DOHH2 (cell line): ENCODE data around the gene GBA3.

ENCODE experiments used
- H3F3A ChIP-seq: fragments of 200-600 bp; sonication (generic), shearing (Covaris generic); 2 replicates; pipeline ENCODE4 v1.6.0; 2016; ENCODE audit warnings: antibody characterized with exemption, mild to moderate bottlenecking; ENCODE audit not compliant: control insufficient read depth, insufficient read depth
- H3K27ac ChIP-seq: fragments of 200-600 bp; sonication (generic); 2 replicates; pipeline ENCODE4 v1.5.1; 2014; ENCODE audit warnings: low read depth, mild to moderate bottlenecking, low read length, moderate library complexity
- H3K27me3 ChIP-seq: fragments of 200-600 bp; sonication (generic); 2 replicates; pipeline ENCODE4 v1.6.1; 2014; ENCODE audit warnings: mild to moderate bottlenecking, low read length, mixed read lengths; ENCODE audit not compliant: control insufficient read depth
- H3K36me3 ChIP-seq: fragments of 200-600 bp; sonication (generic); 2 replicates; pipeline ENCODE4 v1.6.1; 2014; ENCODE audit warnings: mild to moderate bottlenecking, low read length, moderate library complexity, mixed read lengths; ENCODE audit not compliant: control insufficient read depth
- H3K4me1 ChIP-seq: fragments of 200-600 bp; sonication (generic); 2 replicates; pipeline ENCODE4 v1.6.1; 2014; ENCODE audit warnings: mild to moderate bottlenecking, low read length, mixed read lengths; ENCODE audit not compliant: control insufficient read depth
- H3K4me2 ChIP-seq: fragments of 200-600 bp; sonication (generic); 2 replicates; pipeline ENCODE4 v1.6.0; 2014; ENCODE audit warnings: mild to moderate bottlenecking, low read length, moderate library complexity
- H3K4me3 ChIP-seq: fragments of 200-600 bp; sonication (generic); 2 replicates; pipeline ENCODE4 v1.5.1; 2014; ENCODE audit warnings: mild to moderate bottlenecking, low read length, mixed read lengths
- H3K79me2 ChIP-seq: fragments of 200-600 bp; sonication (generic); 2 replicates; pipeline ENCODE4 v1.6.1; 2014; ENCODE audit warnings: mild to moderate bottlenecking, low read length, mixed read lengths; ENCODE audit not compliant: control insufficient read depth
- H3K9me2 ChIP-seq: fragments of 200-600 bp; sonication (generic); replicated peaks from 2 replicates; pipeline ENCODE4 v1.6.1; 2014; ENCODE audit warnings: mild to moderate bottlenecking, low read length, mixed read lengths; ENCODE audit not compliant: control insufficient read depth
- H3K9me3 ChIP-seq: fragments of 200-600 bp; sonication (generic); 2 replicates; pipeline ENCODE4 v1.6.1; 2014; ENCODE audit warnings: antibody characterized with exemption, low read length, mixed read lengths; ENCODE audit not compliant: control insufficient read depth, insufficient read depth
- H4K20me1 ChIP-seq: fragments of 200-600 bp; sonication (generic); 2 replicates; pipeline ENCODE4 v1.6.0; 2014; ENCODE audit warnings: low read depth, mild to moderate bottlenecking, antibody characterized with exemption, low read length, moderate library complexity; ENCODE audit not compliant: control insufficient read depth, insufficient read depth
- CTCF ChIP-seq: fragments of 200-600 bp; sonication (generic); IDR thresholded peaks from one replicate; pipeline ENCODE4 v1.5.1; 2014; ENCODE audit warnings: antibody characterized with exemption, mild to moderate bottlenecking, low read depth, low read length; ENCODE audit not compliant: poor library complexity, severe bottlenecking
- EZH2phosphoT487 ChIP-seq: fragments of 200-600 bp; sonication (generic); IDR thresholded peaks from 2 replicates; pipeline ENCODE4 v1.6.1; 2017; ENCODE audit warnings: borderline replicate concordance, mild to moderate bottlenecking, antibody characterized with exemption, low read length, moderate library complexity, mixed read lengths

GBA3 gene

GRCh38 chr4:22801391-22801790, 108.7 kb downstream of the GBA3 start:
- Histone ChIP-seq H3K36me3 (no peaks in the 10 kb centered on the region), H3K9me3 (no peaks in the 10 kb centered on the region), H3K79me2 (no peaks in the 10 kb centered on the region), H3K4me3 (no peak overlapping the region), H3K27me3 (no peaks in the 10 kb centered on the region), H4K20me1 (no peaks in the 10 kb centered on the region), H3K4me2 (no peak overlapping the region), H3K9me2 (no peaks in the 10 kb centered on the region), H3K27ac (no peak overlapping the region), H3F3A (no peaks in the 10 kb centered on the region), H3K4me1 (no peaks in the 10 kb centered on the region)
- TF ChIP-seq EZH2phosphoT487 (no peak), CTCF (no peak)

- TF ChIP-seq EZH2phosphoT487 (no peak), CTCF (no peak)
- Histone ChIP-seq H3K79me2 (no peaks in the 10 kb centered on the region), H4K20me1 (no peaks in the 10 kb centered on the region), H3K4me1 (no peaks in the 10 kb centered on the region), H3K4me3 (no peak overlapping the region), H3F3A (no peaks in the 10 kb centered on the region), H3K27me3 (no peaks in the 10 kb centered on the region), H3K4me2 (no peak overlapping the region), H3K27ac (no peak overlapping the region), H3K9me2 (no peaks in the 10 kb centered on the region), H3K36me3 (no peaks in the 10 kb centered on the region), H3K9me3 (no peaks in the 10 kb centered on the region)
These were observed 110.1 kb downstream of the GBA3 start for GRCh38 chr4:22802876-22803275.

- no peak overlapping the region for H3K27ac ChIP-seq
- no peak overlapping the region for H3K4me2 ChIP-seq
- H3K27me3 ChIP-seq, result no peaks in the 10 kb centered on the region
- H4K20me1 ChIP-seq, result no peaks in the 10 kb centered on the region
- H3K9me2 ChIP-seq, result no peaks in the 10 kb centered on the region
- no peak overlapping the region for H3K4me3 ChIP-seq
- no peaks in the 10 kb centered on the region for H3K4me1 ChIP-seq
- no peaks in the 10 kb centered on the region for H3F3A ChIP-seq
- TF ChIP-seq CTCF (no peak), EZH2phosphoT487 (no peak)
- no peaks in the 10 kb centered on the region for H3K79me2 ChIP-seq
- H3K36me3 ChIP-seq, result no peaks in the 10 kb centered on the region
- no peaks in the 10 kb centered on the region for H3K9me3 ChIP-seq
These were observed 110.8 kb downstream of the GBA3 start for GRCh38 chr4:22803512-22803911.

- H4K20me1 ChIP-seq, result no peaks in the 10 kb centered on the region
- H3K79me2 ChIP-seq, result no peaks in the 10 kb centered on the region
- H3K4me1 ChIP-seq, result no peaks in the 10 kb centered on the region
- no peak overlapping the region for H3K27ac ChIP-seq
- no peaks in the 10 kb centered on the region for H3K27me3 ChIP-seq
- H3F3A ChIP-seq, result no peaks in the 10 kb centered on the region
- no peak overlapping the region for H3K4me3 ChIP-seq
- no peaks in the 10 kb centered on the region; the same call in 1 of the 2 replicates for H3K9me3 ChIP-seq
- no peaks in the 10 kb centered on the region for H3K36me3 ChIP-seq
- no peak overlapping the region for H3K4me2 ChIP-seq
- TF ChIP-seq CTCF, result no peak
- no peak for TF ChIP-seq EZH2phosphoT487
- no peaks in the 10 kb centered on the region for H3K9me2 ChIP-seq
These were observed 122.2 kb downstream of the GBA3 start for GRCh38 chr4:22814906-22815305.
